ENCODE results near the gene CGB3. TPM values are rescaled to one million over a fixed set of nuclear protein-coding genes. Genes with fewer than 3 reads are reported as not detected.

The CGB3 gene
- total RNA-seq, 1 experiment from 2014 or later = not detected

GRCh38 chr19:48988860-48989259 lies 35.3 kb downstream of the CGB3 start:
- Histone ChIP-seq H3K27ac (ENCODE audit: low read depth, low read length) (no peak overlapping the region), H4K20me1 (ENCODE audit: insufficient read depth) (no peaks in the 10 kb centered on the region), H3K27me3 (ENCODE audit: insufficient read depth, low read length) (no peaks in the 10 kb centered on the region), H3K36me3 (ENCODE audit: control insufficient read depth in 1 of 2, insufficient read depth in 2 of 2, low read length in 2 of 2) (peaks cover 14 to 15% of the 10 kb centered on the region in 2 experiments; a peak in 2 of 4 replicates), H3K9me3 (ENCODE audit: control insufficient read depth in 1 of 2, insufficient read depth in 1 of 2, low read depth in 1 of 2, low read length in 2 of 2) (no peaks in the 10 kb centered on the region), H2AFZ (ENCODE audit: low read depth, low read length, poor library complexity, severe bottlenecking) (no peak overlapping the region), H3K9me2 (ENCODE audit: insufficient read depth) (no peaks in the 10 kb centered on the region), H3K79me2 (ENCODE audit: insufficient read depth, low read length) (peaks cover 27% of the 10 kb centered on the region), H3K4me2 (ENCODE audit: low read length) (no peak overlapping the region), H3K4me1 (ENCODE audit: control insufficient read depth in 1 of 2, insufficient read depth in 2 of 2, low read length in 2 of 2) (peaks cover 6 to 11% of the 10 kb centered on the region in 2 experiments; a peak in 3 of 4 replicates), H3K9ac (ENCODE audit: low read length) (no peak overlapping the region), H3K4me3 (replicated peaks in 1 of 2; ENCODE audit: low read depth in 1 of 2, low read length in 2 of 2) (no peak overlapping the region)
- POLR2A ChIA-PET = no interaction called here
- ATAC-seq (no peak), DNase-seq (ENCODE audit: low read depth, low spot score) (no peak)
- no TSS peak for BruUV-seq (replicated peaks)
- CTCF ChIA-PET = no interaction called here
- intact Hi-C loops (cut with micrococcal nuclease) = no loop called here
- RAD21 ChIA-PET (ENCODE audit: low non-redundant PET in 1 of 2, low total read pairs in 2 of 2, uncharacterized antibody in 2 of 2, unreplicated experiment in 2 of 2) = no interaction called here
- TF ChIP-seq CTCF (IDR thresholded peaks at IDR 0.05 in 2 of 3, conservative IDR thresholded peaks at IDR 0.05 in 1 of 3; ENCODE audit: borderline replicate concordance in 1 of 3, insufficient read depth in 1 of 3, low read depth in 2 of 3, low read length in 2 of 3) = no peak
- TF ChIP-seq REST (IDR thresholded peaks at IDR 0.05; ENCODE audit: low read depth) = no peak
- TF ChIP-seq ELF1 (IDR thresholded peaks at IDR 0.05; ENCODE audit: borderline replicate concordance, low read depth) = no peak
- no peak for TF ChIP-seq RAD21 (IDR thresholded peaks at IDR 0.05; ENCODE audit: low read depth)
- no peak for TF ChIP-seq ATF3 (IDR thresholded peaks at IDR 0.05)
- no peak for TF ChIP-seq EGR1 (IDR thresholded peaks at IDR 0.05; ENCODE audit: low read depth)
- TF ChIP-seq EZH2phosphoT487 (IDR thresholded peaks at IDR 0.05; ENCODE audit: borderline replicate concordance) = no peak
- no peak for TF ChIP-seq MAX (IDR thresholded peaks at IDR 0.05)
- no peak for TF ChIP-seq CEBPB (IDR thresholded peaks at IDR 0.05; ENCODE audit: low read depth)
- no peak for TF ChIP-seq ZFX (IDR thresholded peaks at IDR 0.05)
- no peak for TF ChIP-seq SRF (IDR thresholded peaks at IDR 0.05; ENCODE audit: low read depth)
- TF ChIP-seq POLR2AphosphoS5 (IDR thresholded peaks at IDR 0.05; ENCODE audit: low read depth, low read length) = no peak

Measured in HCT116 (cell line).